Uterus (tissue), 2 donors: ENCODE measurements around the gene PRKCE.

Experiments used
- CTCF ChIP-seq, 4 experiments: fragments of 200-600 bp in 2 of 4; fragments of 450-650 bp in 2 of 4; sonication (generic) in 2 of 4; IDR thresholded peaks; one replicate each; pipeline ENCODE4 v1.5.1; 2016 to 2019; ENCODE audit warnings: antibody characterized with exemption in 4 of 4, mild to moderate bottlenecking in 2 of 4, moderate library complexity in 1 of 4
- POLR2A ChIP-seq, 2 donors: fragments of 450-650 bp; IDR thresholded peaks; one replicate each; pipeline ENCODE4 v1.6.1; 2016; ENCODE audit warnings: antibody characterized with exemption in 2 of 2, mild to moderate bottlenecking in 1 of 2, moderate library complexity in 1 of 2

- no peak for TF ChIP-seq POLR2A (IDR thresholded peaks at IDR 0.05)
- no peak for TF ChIP-seq CTCF (IDR thresholded peaks at IDR 0.05)
Observed at GRCh38 chr2:46056541-46056940, 405.1 kb downstream of the PRKCE start.
